ENCODE data around the gene PACRGL.

Gene PACRGL

DNA sequence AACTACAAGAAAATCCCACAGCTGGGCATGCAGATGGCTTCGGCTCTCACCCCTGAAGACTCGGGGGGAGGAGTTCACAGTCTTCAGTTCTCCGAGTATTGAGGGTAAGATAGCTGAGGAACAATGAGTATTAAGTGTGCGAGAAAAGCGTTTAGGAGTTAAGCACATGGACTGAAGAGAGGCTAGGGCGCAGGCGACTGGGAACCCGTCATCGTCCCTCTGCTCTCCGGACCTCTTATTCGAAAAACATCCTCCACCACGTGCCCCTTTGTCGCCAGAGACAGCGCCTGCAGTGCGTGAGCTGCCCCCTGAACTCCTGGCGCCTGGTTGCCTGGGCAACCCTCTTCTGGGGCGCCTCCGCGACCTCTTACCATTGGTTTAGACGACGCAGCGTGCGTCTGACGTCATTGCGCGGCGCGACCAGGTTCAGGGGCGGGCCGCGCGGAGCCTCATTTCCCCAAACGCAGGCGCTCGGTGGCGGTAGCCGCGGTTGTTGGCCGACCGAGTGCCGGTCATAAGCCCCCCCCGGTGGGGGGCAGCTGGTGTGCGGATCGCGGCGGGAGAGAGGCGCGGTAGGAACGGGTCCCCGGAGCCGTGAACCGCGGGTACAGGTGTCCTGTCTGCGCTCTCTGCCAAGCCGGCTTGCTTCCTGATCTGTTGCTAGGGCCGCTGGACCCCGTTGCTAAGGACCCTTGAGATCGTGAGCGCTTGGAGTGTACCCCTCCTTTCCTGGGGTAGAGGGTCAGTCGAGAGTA is at the start of gene PACRGL:
TSS of gene PACRGL (plus strand) at position 452 of the 755 bp plus-strand sequence. CDS start 4,024 bp downstream, outside the sequence.
- DNase-seq, result peak; percentile 88

GRCh38 chr4:20652226-20652885 is 47.9 kb upstream of the PACRGL start:
- DNase-seq, result no peak

DNA sequence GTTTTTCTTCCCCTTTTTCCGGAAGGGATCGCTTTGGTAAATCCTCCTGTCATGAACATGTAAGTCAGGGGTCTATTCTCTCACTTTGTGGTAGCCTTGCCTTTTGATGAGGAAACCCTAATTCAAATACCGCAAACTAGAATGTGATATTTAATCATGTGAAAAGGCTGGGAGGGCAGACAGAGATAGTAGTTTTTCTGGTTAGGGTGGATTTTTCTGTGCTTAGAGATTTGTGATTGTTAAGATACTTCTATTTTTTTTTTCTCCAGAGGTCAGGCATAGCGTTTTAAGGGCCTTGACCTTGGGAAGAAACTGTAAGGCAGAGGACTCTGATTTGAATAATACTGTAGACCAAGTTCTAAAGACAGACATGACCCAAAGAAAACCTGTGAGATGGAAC is 41.8 kb upstream of the PACRGL start:
- DNase-seq, result no peak

- no peak for DNase-seq
These were observed 37.4 kb upstream of the PACRGL start for GRCh38 chr4:20662851-20663250.

GRCh38 chr4:20666012-20666860 is 34.0 kb upstream of the PACRGL start:
- DNase-seq, result no peak

DNA sequence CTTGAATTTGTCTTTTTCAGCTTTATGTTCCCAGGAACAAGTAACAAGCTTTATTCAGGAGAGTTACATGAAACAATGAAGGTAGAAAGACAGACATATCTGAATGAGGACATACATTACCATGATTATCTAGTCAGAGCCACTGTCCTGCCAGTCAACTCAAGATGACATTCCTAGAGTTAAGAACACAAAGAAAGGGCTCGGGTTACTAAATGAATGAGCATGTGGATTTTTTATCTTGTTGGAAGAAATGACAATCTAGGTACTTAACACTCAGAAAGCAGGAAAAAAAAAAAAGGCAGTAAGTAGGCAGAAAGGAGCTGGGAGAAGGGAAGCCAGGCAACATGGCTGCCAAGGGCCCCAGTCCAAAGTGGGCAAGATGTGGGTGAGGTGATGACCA is 28.0 kb upstream of the PACRGL start:
- DNase-seq, result no peak

GRCh38 chr4:20675786-20676185 is 24.5 kb upstream of the PACRGL start:
- no peak for DNase-seq

- DNase-seq, result no peak
These were observed 23.6 kb upstream of the PACRGL start for GRCh38 chr4:20676501-20677197.

GRCh38 chr4:20678400-20678799 is 21.9 kb upstream of the PACRGL start:
- no peak for DNase-seq

DNA sequence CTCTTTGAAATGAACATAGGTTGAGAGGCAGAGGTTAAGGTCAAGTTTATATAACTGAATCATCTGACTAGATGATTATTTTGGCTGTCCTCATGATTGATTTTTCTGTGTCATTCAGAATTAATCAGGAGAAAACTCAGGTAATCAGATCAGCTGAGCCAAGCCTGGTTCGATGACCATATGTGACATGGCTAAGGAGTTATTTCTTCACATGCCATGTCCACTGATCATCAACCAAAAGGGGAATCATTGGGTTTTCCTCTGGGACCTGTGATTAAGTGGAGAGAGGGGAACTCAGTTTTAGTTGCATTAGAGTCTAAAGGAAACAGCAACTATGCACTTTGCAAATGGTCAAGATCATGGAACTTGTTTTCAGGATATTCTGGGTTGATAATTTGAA is 20.3 kb upstream of the PACRGL start:
- DNase-seq, result no peak

DNA sequence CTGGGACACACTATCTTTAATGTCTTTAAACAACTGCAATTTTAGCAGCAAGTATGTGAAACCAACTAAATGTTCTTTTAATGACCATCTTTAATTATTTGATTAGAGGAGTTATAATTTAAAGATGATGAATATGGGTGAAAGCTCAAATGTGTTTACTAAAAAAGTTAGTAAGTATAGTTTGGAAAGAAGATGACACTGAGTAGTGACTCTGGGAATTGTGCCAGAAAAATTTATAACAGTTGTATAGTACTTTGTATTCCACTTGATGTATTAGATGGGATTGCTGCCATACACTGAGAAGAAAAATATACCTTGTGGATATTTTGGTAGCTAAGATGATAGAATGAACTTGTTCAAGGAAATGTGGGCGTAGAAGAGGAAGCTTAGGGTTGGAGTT is 19.5 kb upstream of the PACRGL start:
- DNase-seq, result no peak

DNA sequence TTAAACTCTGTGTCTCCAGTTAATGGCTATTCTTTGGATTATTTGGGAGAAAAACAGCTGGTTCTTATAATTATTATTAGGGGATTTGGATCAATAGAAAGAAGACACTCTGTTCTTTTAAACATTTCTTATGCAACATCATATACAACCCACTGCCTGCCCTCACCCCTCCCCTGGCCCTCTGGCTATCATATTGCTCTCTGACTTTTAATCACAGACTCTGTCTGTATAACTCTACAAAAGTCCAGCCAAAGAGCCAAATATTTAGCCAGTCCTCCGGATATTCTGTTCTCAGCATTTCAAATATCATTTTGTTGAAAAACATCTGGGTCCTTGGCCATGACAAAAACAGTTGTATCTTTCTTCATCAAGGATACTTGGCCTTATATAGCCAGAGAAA is 19.0 kb upstream of the PACRGL start:
- no peak for DNase-seq

GRCh38 chr4:20682853-20683252 is 17.4 kb upstream of the PACRGL start:
- no peak for DNase-seq

DNA sequence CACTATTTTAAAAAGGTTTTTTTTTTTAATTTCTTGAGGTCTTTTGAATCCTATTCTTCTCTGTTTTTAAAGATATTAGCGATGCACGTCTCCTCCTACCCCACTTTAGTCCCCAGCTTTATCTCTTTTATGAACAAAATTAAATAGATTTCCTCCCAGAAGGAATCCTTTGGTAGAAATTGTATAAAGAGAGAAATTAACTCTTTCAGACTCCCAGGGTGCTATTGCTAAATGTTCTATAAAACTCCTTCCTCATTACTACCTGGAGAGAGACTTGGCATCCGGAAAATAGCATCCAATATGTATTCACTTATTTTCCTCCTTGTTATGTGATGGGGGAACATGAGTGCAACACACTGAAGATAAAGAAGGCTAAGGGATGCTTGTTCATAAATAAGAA is 16.5 kb upstream of the PACRGL start:
- DNase-seq, result no peak

DNA sequence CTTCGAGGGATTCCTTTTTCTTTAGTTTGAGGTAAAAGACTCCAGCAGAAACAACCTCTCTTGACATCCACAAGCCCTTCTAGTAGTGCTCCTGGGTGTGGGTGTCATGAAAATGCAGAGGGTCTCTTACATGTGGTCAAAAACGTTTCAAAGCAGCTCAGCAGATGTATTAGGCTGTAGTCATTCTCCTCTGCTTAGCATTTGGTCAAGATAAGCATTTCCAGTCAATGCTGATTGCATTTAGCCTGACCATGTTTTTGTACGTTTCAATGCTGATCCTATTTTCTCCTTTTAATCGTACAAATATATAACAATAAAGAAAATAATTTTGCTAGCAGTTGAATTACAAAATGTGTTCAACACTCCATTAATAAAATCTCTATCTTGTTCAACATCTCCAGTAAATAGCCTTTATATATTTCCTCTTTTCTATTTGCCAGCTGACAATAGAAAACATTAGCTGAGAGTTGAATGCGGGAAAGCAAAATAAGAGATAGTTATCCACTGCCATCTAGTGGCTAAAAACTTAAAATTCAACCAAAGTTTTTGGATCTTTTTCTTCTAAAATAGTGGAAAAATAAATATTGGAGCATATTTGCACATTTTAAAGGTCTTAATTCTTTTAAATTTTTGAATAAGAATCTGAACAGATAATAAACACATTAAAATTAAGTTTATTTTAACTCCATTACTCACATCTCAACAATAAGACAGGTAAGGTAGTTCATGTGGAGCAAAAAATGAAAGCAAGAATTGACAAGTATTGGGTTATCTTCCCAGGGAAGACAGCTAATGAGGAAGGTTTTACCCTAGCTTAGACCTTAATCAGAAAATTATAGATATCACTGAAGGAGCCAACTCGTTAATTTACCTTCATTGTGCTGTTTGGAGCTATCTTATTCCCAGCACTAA is 15.2 kb upstream of the PACRGL start:
- DNase-seq, result no peak

DNA sequence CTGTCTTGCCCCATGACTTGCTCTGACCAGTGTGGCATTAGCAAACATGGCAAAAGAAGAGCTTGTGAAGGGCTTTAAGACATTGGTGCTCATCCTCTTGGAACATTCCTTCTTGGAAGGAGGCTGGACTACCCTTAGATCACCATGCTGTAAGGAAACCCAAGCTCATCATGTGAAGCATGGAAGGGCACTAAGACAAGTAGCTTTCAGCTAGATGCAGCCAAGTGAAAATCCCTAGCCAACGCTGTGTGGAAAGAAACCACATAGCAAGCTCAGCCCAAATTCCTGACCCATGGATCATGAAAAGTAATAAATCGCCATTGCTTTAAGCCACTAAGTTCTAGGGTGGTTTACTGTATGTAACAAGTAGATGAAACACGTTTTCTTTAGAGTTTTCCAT is 12.4 kb upstream of the PACRGL start:
- no peak for DNase-seq

GRCh38 chr4:20696815-20697214 is 3.4 kb upstream of the PACRGL start:
- DNase-seq, result no peak

DNA sequence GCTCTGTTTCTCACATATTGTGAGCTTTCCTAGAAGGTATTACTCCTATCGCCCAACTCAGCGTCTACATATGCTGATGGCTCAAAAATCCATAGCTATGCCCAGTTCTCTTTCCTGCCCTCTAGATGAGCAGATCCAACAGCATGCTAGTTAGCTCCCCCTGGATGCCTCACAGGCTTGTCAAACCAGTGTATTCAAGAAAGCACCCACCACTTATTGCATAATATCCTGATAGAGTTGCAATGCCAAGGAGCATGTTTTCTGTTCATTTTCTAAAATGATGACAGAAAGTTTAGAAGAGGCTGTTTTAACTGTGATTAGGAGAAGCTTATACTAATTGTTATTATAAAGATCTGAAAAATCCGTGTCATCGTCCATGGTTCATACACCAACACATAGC is 1.9 kb upstream of the PACRGL start:
- DNase-seq, result no peak

DNA sequence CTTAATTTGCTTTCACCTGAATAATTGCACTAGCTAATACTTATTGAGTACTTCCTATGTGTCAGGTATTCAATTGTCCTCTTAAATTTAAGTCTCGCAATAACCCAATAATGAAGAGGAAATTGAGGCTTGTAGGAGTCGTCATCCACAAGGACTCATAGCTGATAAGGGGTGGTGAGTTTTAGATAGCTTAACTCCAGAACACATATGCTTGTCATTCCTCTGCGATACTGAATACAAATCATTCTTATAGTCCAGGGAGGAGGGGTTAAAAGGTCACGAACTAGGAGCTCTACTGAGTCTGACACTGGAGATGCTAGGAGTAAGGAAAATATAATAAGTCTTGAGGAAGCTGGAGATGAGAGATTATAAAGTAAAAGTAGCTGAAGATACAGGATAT is 1.4 kb upstream of the PACRGL start:
- no peak for DNase-seq

- no peak for DNase-seq
These were observed 11.1 kb downstream of the PACRGL start for GRCh38 chr4:20711335-20711734.

DNA sequence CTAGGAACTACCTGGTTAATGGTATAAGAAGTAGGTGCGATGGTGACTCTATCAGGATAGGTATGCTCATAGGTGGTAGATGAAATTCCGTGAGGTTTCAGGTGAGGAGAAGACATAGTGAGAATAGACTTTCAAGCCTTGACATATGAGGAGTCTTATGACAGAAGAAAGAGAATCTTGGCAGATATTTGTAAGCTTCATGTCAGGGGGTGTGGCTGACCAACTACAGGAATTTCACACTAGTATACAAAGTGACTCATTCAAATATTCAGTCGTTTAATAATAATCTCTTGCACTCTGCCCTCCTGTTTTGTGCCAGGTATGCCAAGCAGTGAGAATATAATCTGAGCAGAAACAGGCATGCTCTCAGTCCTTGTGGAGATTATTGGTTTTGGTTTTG is 22.8 kb downstream of the PACRGL start:
- no peak for DNase-seq

DNA sequence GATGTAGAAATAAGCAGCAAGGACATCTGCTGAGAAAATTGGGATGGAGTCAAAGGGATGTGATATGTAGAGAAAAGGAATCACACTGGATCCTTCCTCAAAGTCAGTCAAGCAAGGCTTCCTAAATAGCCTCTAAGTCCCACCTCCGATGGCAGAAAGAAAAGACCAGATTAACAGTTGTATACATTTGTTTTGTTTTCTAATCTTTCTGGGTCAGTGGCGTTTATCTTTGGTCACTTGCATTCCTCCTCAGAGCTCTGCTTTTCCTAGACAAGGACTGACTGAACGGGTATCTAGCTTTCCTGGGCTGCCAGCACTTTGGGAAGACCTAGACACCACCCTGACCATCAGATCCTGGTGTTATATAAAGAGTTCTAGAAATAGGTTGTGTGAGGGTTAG is 23.2 kb downstream of the PACRGL start:
- no peak for DNase-seq
